Esophagus squamous epithelium (tissue), 5 donors: ENCODE measurements around the gene SLX9. TPM values are rescaled to one million over a fixed set of nuclear protein-coding genes. Genes with fewer than 3 reads are reported as not detected.

Experiments
- DNase-seq: peaks from one replicate; lab custom pipeline; 2025; lab: John Stamatoyannopoulos, UW
- H3K27ac ChIP-seq, 4 donors: fragments of 200-600 bp; sonication (generic); one replicate each; pipeline ENCODE4 v1.5.1; 2016 to 2019; ENCODE audit warnings: mild to moderate bottlenecking in 1 of 4
- H3K27me3 ChIP-seq, 4 donors: fragments of 200-600 bp; sonication (generic); 1 replicate in 3 of 4; 2 replicates in 1 of 4; pipeline versions ENCODE4 v1.5.1 to v1.6.0; 2017 to 2021; ENCODE audit warnings: antibody characterized with exemption in 1 of 4
- H3K36me3 ChIP-seq, 3 donors: fragments of 200-600 bp; sonication (generic); one replicate each; pipeline ENCODE4 v1.5.1; 2016 to 2019
- H3K4me1 ChIP-seq, 3 donors: fragments of 200-600 bp; sonication (generic); one replicate each; pipeline ENCODE4 v1.5.1; 2017 to 2019
- H3K4me3 ChIP-seq, 4 donors: fragments of 200-600 bp; sonication (generic); 1 replicate in 3 of 4; 2 replicates in 1 of 4; pipeline ENCODE4 v1.5.1; 2016 to 2019; ENCODE audit warnings: mild to moderate bottlenecking in 2 of 4, moderate library complexity in 1 of 4
- H3K9me3 ChIP-seq, 3 donors: fragments of 200-600 bp; sonication (generic); one replicate each; pipeline ENCODE4 v1.5.1; 2016 to 2019
- CTCF ChIP-seq, 6 experiments: fragments of 450-650 bp in 4 of 6; fragments of 200-600 bp in 2 of 6; sonication (generic) in 2 of 6; IDR thresholded peaks; one replicate each; pipeline ENCODE4 v1.5.1; 2016 to 2019; ENCODE audit warnings: antibody characterized with exemption in 6 of 6, mild to moderate bottlenecking in 4 of 6, moderate library complexity in 4 of 6
- POLR2A ChIP-seq, 4 donors: fragments of 450-650 bp; IDR thresholded peaks; one replicate each; pipeline ENCODE4 v1.6.1; 2017; ENCODE audit warnings: antibody characterized with exemption in 4 of 4, mild to moderate bottlenecking in 4 of 4, moderate library complexity in 3 of 4
- WGBS, 2 donors: methylation state at CpG; one replicate each; pipeline ENCODE4 v1.1.5; 2018; 5-methylcytosine and 5-hydroxymethylcytosine counted together
- intact Hi-C: fragments of 100-400 bp; cut with DNase I; formaldehyde crosslinking; loops from one replicate; pipeline ENCODE4 v1.15.0; 2022
- total RNA-seq, 4 donors: library from RNA; depleted of rRNA; stranded (reverse); fragments of >200 nt; gene quantifications; one replicate each; pipeline ENCODE4 v1.1.0, GENCODE V29; 2016
- donor health status: DM: yes; HTN: yes; CAD: no.

SLX9 gene
- total RNA-seq, 4 donors from 2014 or later = 10.2 to 16.1 (median 11.1) TPM

GRCh38 chr21:44955141-44955797 is 15.4 kb downstream of the SLX9 start:
- intact Hi-C loops = loop anchor here (10.0 kb wide), 1 partner anchor 480 kb away; no protein-coding TSS in a partner anchor
- WGBS, 2 donors = 82 to 88% methylated on average over 18 to 21 of the region's 21 CpGs
- Histone ChIP-seq H3K4me3 (no peak overlapping the region), H3K27ac (no peak overlapping the region), H3K27me3 (no peaks in the 10 kb centered on the region), H3K9me3 (no peaks in the 10 kb centered on the region), H3K4me1 (peaks cover 16 to 41% (median 24%) of the 10 kb centered on the region in 3 donors), H3K36me3 (peaks cover 0 to 83% (median 4%) of the 10 kb centered on the region in 3 donors)
- no peak for DNase-seq
- TF ChIP-seq POLR2A (IDR thresholded peaks at IDR 0.05) = no peak

GRCh38 chr21:44955798-44956175 is 16.0 kb downstream of the SLX9 start:
- no peaks in the 10 kb centered on the region for H3K9me3 ChIP-seq
- no peak overlapping the region for H3K4me3 ChIP-seq
- peaks cover 16 to 41% (median 24%) of the 10 kb centered on the region in 3 donors for H3K4me1 ChIP-seq
- DNase-seq = no peak
- WGBS, 2 donors = 91% methylated on average over 8 to 15 of the region's 16 CpGs
- H3K27me3 ChIP-seq = no peaks in the 10 kb centered on the region
- TF ChIP-seq POLR2A (IDR thresholded peaks at IDR 0.05) = no peak
- no peak for TF ChIP-seq CTCF (IDR thresholded peaks at IDR 0.05)
- H3K27ac ChIP-seq = no peak overlapping the region
- H3K36me3 ChIP-seq = peaks cover 0 to 87% (median 4%) of the 10 kb centered on the region in 3 donors
- intact Hi-C loops = loop anchor here (10.0 kb wide), 1 partner anchor 479 kb away; no protein-coding TSS in a partner anchor

- Histone ChIP-seq H3K36me3 (peaks cover 0 to 88% (median 4%) of the 10 kb centered on the region in 3 donors), H3K27me3 (no peaks in the 10 kb centered on the region), H3K4me3 (no peak overlapping the region), H3K27ac (no peak overlapping the region), H3K4me1 (peaks cover 16 to 41% (median 24%) of the 10 kb centered on the region in 3 donors), H3K9me3 (no peaks in the 10 kb centered on the region)
- TF ChIP-seq CTCF (IDR thresholded peaks at IDR 0.05) (no peak), POLR2A (IDR thresholded peaks at IDR 0.05) (no peak)
- intact Hi-C loops = loop anchor here (10.0 kb wide), 1 partner anchor 478 kb away; no protein-coding TSS in a partner anchor
- 91 to 94% methylated on average over 15 to 18 of the region's 35 CpGs for WGBS, 2 donors
- no peak for DNase-seq
These were observed 16.7 kb downstream of the SLX9 start for GRCh38 chr21:44956356-44957046.

GRCh38 chr21:44957047-44957831 is 17.4 kb downstream of the SLX9 start:
- Histone ChIP-seq H3K27me3 (no peaks in the 10 kb centered on the region), H3K27ac (peak overlapping the region in 3 of 4 donors; percentile 51 to 83 (median 73)), H3K4me3 (no peak overlapping the region), H3K9me3 (no peaks in the 10 kb centered on the region), H3K4me1 (peaks cover 16 to 48% (median 26%) of the 10 kb centered on the region in 3 donors), H3K36me3 (peaks cover 0 to 88% (median 4%) of the 10 kb centered on the region in 3 donors)
- TF ChIP-seq POLR2A (IDR thresholded peaks at IDR 0.05) (no peak), CTCF (IDR thresholded peaks at IDR 0.05) (no peak)
- WGBS, 2 donors = 98 to 100% methylated on average over 2 to 7 of the region's 22 CpGs
- intact Hi-C loops = loop anchor here (10.0 kb wide), 1 partner anchor 478 kb away; no protein-coding TSS in a partner anchor
- DNase-seq = no peak

GRCh38 chr21:44957901-44958451 is 18.1 kb downstream of the SLX9 start:
- Histone ChIP-seq H3K27ac (peak overlapping the region; percentile 11 to 83 (median 62)), H3K36me3 (peaks cover 0 to 88% (median 4%) of the 10 kb centered on the region in 3 donors), H3K9me3 (no peaks in the 10 kb centered on the region), H3K4me1 (peaks cover 16 to 50% (median 30%) of the 10 kb centered on the region in 3 donors), H3K27me3 (no peaks in the 10 kb centered on the region), H3K4me3 (no peak overlapping the region)
- TF ChIP-seq CTCF (IDR thresholded peaks at IDR 0.05) = no peak
- no peak for TF ChIP-seq POLR2A (IDR thresholded peaks at IDR 0.05)
- WGBS, 2 donors = 85% methylated on average over 7 of the region's 26 CpGs; no CpG with 5 or more reads in 1 of the 2 donors
- intact Hi-C loops = loop anchor here (10.0 kb wide), 1 partner anchor 477 kb away; no protein-coding TSS in a partner anchor
- no peak for DNase-seq
